ENCODE measurements around the gene TSKU.

DNA sequence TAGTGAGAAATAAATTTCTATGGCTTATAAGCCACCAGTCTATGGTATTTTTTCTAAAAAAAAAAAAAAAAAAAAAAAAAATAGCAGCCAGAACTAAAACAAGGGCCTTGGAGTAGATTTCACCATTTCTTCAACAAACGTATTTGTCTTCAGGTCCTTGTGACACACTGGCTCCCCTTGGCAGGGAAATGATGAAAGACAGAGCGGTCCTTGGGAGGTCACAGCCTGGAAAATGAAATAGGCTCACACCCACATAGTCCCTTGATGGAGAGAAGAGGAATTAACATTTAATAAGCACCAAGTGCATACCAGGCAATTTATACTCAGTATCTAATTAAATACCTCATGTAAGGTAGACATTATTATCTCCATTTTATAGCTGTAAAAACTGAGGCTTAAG is 51.9 kb downstream of the TSKU start:
- TF ChIP-seq, protein P1, sequence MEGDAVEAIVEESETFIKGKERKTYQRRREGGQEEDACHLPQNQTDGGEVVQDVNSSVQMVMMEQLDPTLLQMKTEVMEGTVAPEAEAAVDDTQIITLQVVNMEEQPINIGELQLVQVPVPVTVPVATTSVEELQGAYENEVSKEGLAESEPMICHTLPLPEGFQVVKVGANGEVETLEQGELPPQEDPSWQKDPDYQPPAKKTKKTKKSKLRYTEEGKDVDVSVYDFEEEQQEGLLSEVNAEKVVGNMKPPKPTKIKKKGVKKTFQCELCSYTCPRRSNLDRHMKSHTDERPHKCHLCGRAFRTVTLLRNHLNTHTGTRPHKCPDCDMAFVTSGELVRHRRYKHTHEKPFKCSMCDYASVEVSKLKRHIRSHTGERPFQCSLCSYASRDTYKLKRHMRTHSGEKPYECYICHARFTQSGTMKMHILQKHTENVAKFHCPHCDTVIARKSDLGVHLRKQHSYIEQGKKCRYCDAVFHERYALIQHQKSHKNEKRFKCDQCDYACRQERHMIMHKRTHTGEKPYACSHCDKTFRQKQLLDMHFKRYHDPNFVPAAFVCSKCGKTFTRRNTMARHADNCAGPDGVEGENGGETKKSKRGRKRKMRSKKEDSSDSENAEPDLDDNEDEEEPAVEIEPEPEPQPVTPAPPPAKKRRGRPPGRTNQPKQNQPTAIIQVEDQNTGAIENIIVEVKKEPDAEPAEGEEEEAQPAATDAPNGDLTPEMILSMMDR (IDR thresholded peaks at IDR 0.05): no peak
- no peak for TF ChIP-seq POLR2A (IDR thresholded peaks at IDR 0.05)

Data from Peyer's patch (tissue), 4 donors.